Stimulated activated naive CD4-positive, alpha-beta T cell (primary cell): ENCODE data around the gene NHS.

Source experiments
- DNase-seq, 6 experiments: peaks; one replicate each; lab custom pipeline; 2025; lab: John Stamatoyannopoulos, UW

NHS gene

DNA sequence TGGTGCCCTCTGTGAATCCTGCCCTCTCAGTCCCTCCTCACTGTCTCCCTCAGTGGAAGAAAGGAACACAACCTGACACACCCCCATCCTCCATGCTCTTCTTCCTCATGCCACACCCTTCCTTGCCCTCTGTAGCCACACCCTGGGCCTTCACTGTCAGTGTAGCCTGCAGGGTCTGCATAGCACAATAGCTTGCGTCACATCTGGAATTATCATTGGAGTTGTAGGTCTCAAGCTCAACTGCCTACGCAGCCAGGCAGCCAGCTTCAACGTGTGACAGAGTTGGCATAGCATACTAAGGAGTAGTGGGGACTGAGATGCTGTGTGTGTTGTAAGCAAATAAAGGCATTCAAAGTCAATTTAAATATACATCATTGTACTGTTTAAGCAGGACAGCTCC, 248.8 kb downstream of the NHS start:
- no peak for DNase-seq

DNA sequence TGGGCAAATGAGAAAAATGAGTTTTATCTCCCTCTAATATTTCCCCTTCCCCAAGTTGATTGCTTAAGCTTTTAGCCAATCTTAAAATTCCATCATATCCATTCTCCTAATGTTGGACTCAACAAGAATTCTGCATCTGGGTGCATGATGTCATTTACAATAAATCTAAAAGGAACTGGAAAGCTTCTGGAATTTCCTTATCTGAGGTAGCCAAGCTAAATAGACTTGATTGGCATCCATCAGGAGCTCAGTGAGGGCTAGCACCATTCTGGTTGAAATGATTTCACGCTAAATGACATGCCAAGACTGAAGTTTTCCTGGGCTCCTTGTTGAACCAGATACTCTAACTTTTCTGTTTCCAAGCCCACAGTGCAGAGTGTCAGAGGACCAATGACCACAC, 252.0 kb downstream of the NHS start:
- DNase-seq: no peak

DNA sequence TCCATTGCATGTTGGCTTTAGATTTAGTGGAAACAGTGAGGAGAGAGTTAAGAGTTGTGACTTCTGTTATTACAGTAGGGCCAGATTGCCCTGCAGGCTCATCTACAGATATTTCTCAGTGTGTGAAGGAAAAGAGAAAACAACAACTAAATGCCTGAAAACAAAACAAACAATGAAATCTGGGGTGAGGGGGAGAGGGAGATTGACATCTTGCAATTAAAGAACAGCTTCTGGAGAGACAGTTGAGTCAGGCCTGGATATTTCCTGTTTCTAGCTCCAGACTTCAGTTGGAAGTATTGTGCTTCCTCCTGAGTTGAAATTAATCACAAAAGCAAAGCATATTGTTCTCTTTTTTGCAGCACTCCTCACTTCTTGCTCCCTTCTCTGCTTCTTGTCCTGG, 254.0 kb downstream of the NHS start:
- DNase-seq: no peak

DNA sequence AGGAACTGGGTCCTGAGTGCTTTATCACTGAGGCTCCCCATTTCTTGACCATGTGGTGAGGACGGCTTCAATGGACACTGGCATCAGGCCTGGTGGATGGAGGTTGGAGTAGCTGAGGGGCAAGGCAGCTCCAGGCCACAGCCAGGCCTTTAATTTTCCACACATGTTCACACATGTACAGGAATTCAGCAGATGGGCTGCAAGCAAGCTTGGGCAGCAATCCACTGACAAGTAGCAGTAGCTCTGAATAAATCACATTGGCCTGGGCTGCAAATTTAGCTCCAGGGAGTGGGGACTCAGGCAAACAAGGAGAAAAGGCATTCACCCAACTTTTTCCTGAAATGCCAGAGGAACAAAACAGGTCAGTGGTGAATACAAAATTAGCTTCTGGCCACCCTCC, 254.5 kb downstream of the NHS start:
- no peak for DNase-seq

DNA sequence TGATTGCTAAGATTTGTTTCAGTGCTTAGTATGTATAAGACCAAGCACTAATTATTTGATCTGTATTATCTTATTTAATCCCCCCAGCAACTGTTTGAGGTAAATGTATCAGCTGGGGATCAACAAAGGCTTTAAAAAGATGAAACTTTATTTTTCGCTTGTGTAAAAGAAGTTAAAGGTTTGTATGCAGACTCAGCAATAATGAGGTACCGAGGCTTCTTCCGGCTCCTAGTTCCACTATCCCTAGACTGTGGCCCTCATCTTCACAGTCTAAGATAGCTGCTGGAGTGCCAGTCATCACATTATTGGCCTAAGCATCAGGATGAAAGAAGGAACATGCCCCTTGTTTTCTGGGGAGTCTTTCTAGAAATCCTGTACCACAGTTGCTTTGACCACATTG, 256.6 kb downstream of the NHS start:
- no peak for DNase-seq

- no peak for DNase-seq
Measured at GRCh38 chrX:17632942-17633341, 257.9 kb downstream of the NHS start.

DNA sequence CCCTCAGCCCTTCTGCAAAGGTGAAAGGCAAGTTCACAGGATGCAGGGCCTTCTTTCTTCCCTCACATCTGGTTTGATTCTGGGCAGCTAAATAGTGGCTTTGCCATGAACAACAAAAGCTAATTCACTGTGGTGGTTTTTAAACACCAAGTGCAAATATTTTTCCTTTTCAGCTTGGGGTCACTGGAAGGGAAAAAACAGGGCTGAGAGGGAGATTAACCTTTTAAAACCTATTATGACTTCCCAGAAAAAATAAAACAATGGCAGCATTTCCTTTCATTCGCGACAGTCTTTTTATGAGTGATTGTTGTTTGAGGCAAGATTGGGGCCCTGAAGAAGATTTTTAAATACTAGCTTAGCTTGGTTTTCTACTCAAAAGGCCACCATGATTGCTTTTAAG, 258.5 kb downstream of the NHS start:
- no peak for DNase-seq

GRCh38 chrX:17634542-17635207, 259.7 kb downstream of the NHS start:
- no peak for DNase-seq

DNA sequence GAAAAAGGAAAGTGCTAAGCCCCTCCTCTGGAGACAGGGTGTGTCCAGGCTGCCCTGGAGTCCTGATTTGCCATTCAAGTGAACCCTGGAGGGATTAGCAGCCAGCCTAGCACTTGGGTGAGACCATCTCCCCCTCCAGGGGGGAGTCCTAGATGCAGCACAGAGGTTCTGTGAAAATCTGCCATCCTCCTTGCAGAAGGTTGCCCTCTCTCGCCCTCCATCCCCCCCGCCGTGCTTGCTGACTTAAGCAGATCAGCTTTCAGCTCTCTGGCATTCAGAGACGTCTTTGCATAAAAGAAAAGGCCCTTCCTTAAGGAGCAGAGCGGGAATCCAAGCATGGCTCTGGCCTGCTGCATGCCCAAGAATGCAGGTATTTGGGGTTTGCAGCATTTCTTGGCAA, 260.2 kb downstream of the NHS start:
- DNase-seq: no peak

DNA sequence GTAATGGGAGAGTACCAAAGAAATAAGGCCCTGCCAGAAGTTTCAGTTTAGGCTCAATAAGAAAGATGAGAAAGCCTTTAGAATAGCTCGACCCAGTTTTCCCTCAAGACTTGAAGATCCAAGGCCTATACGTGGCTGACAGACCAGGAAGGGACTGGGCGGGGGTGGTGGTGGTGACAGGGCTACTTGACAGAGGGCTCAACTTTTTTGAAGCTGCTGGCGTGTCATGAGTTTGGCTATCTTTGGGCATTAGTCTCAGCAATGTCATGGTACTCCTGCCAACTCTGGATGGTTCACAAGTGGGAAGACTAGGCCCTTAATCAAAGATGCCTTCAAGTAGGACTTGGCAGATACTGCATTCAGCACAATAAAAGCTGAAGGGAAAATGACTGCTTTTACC, 262.2 kb downstream of the NHS start:
- DNase-seq: no peak

GRCh38 chrX:17638731-17639130, 263.7 kb downstream of the NHS start:
- DNase-seq: no peak

DNA sequence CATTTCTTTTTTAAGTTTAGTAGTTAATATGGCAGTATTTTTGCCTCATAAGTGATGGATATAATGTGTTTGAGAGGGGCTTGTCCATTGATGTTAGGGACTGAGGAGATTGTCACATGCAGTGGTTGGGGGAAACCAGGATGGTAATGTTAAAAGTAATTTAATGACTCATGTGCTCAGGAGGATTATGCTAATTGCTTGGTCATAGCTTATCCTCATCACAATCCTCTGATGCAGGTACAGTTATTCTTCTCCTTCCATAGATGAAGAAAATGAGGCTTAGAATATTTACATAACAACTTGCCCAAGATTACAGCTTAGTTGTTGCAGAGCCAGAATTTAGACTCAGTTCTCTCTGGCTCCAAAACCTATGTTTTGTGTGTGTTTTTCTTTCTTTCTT, 267.9 kb downstream of the NHS start:
- DNase-seq: no peak

GRCh38 chrX:17643528-17643927, 268.5 kb downstream of the NHS start:
- no peak for DNase-seq

DNA sequence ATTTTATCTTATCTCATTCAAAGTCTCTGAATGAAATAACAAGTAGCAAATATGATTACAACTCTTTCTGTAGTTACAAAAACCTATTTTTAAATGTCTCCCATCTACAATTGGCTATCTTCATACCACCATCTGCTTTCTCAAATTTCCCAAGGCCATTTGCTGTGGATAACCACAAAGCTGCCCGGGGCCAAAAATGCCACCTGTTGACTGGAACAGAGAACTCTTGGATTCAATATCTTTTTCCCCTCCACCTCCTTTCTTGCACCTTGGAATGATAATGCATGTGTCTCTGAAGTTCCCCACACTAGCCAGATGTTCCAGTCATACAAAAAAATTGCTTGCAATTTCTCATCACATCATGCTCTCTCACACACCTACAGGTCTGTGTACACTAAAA, 269.0 kb downstream of the NHS start:
- no peak for DNase-seq

- peak in 3 of 6 experiments; percentile 2 to 18 (median 7) for DNase-seq
Measured at GRCh38 chrX:17654116-17654515, 279.1 kb downstream of the NHS start.

DNA sequence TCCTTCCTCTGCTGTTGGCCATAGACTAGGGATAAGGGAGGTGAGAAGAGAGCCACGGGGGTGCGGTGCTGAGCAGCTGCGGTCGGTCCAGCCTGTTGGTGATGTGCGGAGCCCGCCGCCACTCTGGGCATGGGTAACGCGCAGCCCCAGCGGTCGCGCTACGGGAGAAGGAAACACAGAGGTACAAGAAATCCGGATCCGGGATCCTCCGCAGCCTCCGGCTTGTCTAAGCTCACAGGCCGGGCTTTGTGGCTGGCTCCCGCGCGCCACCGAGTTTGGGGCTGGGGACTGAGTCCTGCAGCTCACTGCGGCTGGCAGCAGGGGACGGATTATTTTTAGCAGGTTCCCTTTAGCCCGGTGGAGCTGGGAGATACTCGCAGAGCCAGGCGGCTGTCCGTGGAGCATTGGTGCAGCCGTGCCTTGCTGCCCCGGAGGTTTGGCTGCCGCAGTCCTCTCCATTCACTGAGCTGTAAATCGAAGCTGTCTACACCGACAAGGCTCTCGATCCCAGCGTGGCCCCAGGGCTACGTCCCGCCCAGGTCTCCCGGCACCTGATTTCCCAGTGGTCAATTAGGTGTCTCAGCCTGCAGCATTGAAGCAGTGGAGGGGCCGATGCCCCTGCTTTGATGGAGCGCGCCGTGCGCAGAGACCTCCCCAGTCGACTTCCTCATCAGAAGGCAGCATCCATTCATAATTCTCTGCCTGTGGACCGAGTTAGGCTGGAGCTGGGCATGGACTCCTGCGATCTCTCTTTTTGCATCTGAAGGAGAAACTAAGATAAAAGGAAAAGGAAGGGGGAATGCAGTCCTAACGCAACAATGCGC, 280.4 kb downstream of the NHS start:
- no peak for DNase-seq

DNA sequence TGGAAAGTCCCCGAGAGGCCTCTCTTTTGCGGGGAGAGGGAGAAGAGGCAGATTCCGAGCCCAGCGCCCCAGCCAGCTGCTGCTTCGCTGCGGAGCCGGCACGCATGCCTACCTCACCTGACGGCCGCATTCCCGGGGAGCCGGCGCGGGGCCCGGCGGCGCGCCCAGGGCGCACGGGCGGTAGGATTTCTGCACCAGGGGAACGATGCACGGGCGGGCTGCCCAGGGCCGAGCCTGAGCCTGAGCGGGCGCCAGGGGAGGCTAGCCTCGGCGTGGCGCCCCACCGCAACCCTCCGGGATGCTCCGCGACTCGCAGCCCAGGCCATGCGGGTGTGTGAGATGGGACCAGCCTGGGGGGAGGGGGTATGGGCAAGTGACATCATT, 281.0 kb downstream of the NHS start:
- DNase-seq: no peak

GRCh38 chrX:17656556-17656955, 281.6 kb downstream of the NHS start:
- no peak for DNase-seq

DNA sequence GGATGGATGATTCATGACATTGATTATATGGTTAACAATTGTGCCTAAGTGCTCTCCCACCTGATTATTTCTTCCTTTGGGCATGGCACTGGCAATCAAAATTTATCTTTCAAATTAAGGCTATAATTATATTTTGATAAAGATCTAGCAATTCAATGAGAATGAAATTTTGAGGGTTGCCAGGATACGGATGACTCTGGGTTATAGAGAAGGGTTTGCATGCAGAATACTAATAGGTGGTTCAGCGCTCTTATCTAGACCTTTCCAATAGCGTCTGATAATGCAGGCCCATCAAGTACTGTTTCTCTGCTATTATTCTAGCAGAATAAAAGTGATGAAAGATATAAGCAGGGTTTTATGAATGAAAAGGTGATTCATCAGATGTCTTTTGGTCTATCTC, 287.4 kb downstream of the NHS start:
- DNase-seq: no peak

- no peak for DNase-seq
Measured at GRCh38 chrX:17668929-17669328, 293.9 kb downstream of the NHS start.

- DNase-seq: no peak
Measured at GRCh38 chrX:17669458-17669857, 294.5 kb downstream of the NHS start.

DNA sequence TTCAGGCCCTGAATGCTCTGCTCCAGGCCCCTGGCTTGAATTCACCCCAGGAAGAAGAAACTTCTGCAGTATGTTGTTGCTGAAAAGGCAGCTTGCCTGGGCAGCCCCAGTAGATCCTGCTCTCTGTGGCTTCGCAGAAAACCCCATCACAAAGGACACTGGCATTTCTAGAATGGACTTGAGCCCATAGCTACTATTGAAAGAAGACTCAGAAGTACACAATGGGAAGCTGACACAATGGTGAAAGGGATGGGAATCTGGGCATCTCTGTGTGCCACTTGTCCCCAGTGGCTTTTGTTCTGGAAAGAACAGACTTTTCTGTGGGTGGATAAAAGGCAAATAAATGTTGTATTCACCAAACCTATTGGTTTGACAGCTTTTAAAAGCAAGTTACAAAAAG, 294.9 kb downstream of the NHS start:
- DNase-seq: no peak

DNA sequence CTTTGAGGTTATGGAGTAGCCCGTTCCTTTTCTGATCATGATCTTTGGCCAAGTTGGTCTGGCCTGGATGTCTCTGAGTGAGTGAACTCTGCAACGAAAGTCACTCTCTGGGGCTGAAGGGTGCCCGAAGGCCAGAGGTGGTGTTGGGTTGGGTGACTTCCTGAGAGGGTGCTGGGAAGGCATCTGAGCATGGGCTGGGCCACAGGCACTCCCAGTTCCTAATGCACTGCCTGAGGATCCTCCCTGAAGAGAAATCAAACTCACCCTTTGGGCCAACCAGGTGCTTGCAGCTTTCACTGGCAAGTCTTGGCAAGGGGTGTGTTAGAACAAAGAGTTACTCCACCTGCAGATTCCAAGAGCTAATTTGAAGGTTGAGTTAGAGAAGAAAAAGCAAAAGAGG, 295.9 kb downstream of the NHS start:
- no peak for DNase-seq

GRCh38 chrX:17674601-17675000, 299.6 kb downstream of the NHS start:
- DNase-seq: no peak
